ENCODE measurements around the gene ANKRD12. TPM values are rescaled to one million over a fixed set of nuclear protein-coding genes. Genes with fewer than 3 reads are reported as not detected.

The ANKRD12 gene
- polyA plus RNA-seq, 1 donor from 2014 or later, result 32.3 TPM

DNA sequence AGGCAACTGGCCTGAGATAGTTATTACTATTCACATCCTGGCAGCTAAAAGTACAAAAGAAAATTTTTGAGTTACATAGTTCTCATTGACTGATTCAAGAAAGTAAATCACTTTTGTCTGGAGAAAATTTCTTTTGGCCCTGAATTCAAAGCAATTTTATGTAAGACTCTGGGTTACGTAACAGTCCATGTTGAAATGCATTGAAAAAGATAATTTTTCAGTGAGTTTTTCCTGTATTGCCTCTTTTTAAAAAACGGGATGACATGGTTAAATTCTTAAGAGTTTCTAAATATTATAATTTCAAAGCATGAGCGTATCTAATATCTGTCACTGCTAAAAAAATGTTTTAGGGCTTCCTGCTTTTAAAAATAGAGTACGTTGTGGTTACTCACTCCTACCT, 72.7 kb downstream of the ANKRD12 start:
- Histone ChIP-seq H3K9me2 (ENCODE audit: insufficient read depth, low read length) (no peaks in the 10 kb centered on the region), H3K36me3 (ENCODE audit: insufficient read depth, low read length) (peaks cover 5% of the 10 kb centered on the region), H3K27ac (ENCODE audit: low read length) (no peak overlapping the region), H2AFZ (ENCODE audit: low read depth, low read length) (no peak overlapping the region), H4K20me1 (ENCODE audit: insufficient read depth) (no peaks in the 10 kb centered on the region), H3K4me3 (ENCODE audit: low read length) (no peak overlapping the region), H3K9me3 (ENCODE audit: low read length) (no peaks in the 10 kb centered on the region), H3K9ac (ENCODE audit: low read length) (no peak overlapping the region), H3K27me3 (ENCODE audit: insufficient read depth, low read depth, low read length) (no peaks in the 10 kb centered on the region), H3F3A (ENCODE audit: insufficient read depth, low read length, poor library complexity, severe bottlenecking) (no peaks in the 10 kb centered on the region), H3K79me2 (replicated peaks; ENCODE audit: insufficient read depth, low read length) (no peaks in the 10 kb centered on the region), H3K4me2 (ENCODE audit: low read length) (no peak overlapping the region)
- no peak for TF ChIP-seq SMC3 (conservative IDR thresholded peaks at IDR 0.05; ENCODE audit: poor library complexity)
- TF ChIP-seq EZH2 (IDR thresholded peaks at IDR 0.05; ENCODE audit: borderline replicate concordance, insufficient read depth, low read length, poor library complexity, severe bottlenecking), result no peak
- TF ChIP-seq, protein P1, sequence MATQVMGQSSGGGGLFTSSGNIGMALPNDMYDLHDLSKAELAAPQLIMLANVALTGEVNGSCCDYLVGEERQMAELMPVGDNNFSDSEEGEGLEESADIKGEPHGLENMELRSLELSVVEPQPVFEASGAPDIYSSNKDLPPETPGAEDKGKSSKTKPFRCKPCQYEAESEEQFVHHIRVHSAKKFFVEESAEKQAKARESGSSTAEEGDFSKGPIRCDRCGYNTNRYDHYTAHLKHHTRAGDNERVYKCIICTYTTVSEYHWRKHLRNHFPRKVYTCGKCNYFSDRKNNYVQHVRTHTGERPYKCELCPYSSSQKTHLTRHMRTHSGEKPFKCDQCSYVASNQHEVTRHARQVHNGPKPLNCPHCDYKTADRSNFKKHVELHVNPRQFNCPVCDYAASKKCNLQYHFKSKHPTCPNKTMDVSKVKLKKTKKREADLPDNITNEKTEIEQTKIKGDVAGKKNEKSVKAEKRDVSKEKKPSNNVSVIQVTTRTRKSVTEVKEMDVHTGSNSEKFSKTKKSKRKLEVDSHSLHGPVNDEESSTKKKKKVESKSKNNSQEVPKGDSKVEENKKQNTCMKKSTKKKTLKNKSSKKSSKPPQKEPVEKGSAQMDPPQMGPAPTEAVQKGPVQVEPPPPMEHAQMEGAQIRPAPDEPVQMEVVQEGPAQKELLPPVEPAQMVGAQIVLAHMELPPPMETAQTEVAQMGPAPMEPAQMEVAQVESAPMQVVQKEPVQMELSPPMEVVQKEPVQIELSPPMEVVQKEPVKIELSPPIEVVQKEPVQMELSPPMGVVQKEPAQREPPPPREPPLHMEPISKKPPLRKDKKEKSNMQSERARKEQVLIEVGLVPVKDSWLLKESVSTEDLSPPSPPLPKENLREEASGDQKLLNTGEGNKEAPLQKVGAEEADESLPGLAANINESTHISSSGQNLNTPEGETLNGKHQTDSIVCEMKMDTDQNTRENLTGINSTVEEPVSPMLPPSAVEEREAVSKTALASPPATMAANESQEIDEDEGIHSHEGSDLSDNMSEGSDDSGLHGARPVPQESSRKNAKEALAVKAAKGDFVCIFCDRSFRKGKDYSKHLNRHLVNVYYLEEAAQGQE (IDR thresholded peaks at IDR 0.05; ENCODE audit: borderline replicate concordance), result no peak
- TF ChIP-seq MXI1 (conservative IDR thresholded peaks at IDR 0.05; ENCODE audit: poor library complexity, severe bottlenecking), result no peak
- no peak for TF ChIP-seq EP300 (conservative IDR thresholded peaks at IDR 0.05; ENCODE audit: poor library complexity, severe bottlenecking)
- no peak for TF ChIP-seq TAF1 (IDR thresholded peaks at IDR 0.05; ENCODE audit: low read depth)
- TF ChIP-seq RAD21 (conservative IDR thresholded peaks at IDR 0.05), result no peak
- TF ChIP-seq, protein P2, sequence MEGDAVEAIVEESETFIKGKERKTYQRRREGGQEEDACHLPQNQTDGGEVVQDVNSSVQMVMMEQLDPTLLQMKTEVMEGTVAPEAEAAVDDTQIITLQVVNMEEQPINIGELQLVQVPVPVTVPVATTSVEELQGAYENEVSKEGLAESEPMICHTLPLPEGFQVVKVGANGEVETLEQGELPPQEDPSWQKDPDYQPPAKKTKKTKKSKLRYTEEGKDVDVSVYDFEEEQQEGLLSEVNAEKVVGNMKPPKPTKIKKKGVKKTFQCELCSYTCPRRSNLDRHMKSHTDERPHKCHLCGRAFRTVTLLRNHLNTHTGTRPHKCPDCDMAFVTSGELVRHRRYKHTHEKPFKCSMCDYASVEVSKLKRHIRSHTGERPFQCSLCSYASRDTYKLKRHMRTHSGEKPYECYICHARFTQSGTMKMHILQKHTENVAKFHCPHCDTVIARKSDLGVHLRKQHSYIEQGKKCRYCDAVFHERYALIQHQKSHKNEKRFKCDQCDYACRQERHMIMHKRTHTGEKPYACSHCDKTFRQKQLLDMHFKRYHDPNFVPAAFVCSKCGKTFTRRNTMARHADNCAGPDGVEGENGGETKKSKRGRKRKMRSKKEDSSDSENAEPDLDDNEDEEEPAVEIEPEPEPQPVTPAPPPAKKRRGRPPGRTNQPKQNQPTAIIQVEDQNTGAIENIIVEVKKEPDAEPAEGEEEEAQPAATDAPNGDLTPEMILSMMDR (IDR thresholded peaks at IDR 0.05; ENCODE audit: poor library complexity, severe bottlenecking), result no peak
- no peak for TF ChIP-seq POLR2AphosphoS5 (IDR thresholded peaks at IDR 0.05)

DNA sequence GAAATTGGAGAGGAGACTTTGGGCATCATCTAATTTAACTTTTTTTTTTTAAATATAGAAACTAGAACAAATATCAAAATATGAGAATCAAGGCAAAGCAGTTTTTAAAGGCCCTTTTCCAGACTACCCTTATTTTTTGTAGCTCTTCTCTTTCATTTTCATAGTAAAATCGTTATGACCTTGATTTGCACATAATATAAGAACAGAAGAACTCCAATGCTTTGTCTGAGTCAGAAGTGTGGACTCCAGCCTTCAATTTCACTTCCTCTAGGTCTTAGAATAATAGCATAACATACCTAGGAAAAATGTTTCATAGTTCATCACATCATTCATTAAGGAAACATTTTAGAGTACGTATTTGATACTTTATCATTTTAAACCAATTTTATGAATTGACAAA, 74.4 kb downstream of the ANKRD12 start:
- Histone ChIP-seq H3F3A (ENCODE audit: insufficient read depth, low read length, poor library complexity, severe bottlenecking) (no peaks in the 10 kb centered on the region), H2AFZ (ENCODE audit: low read depth, low read length) (no peak overlapping the region), H3K4me3 (ENCODE audit: low read length) (no peak overlapping the region), H3K4me2 (ENCODE audit: low read length) (no peak overlapping the region), H3K9ac (ENCODE audit: low read length) (no peak overlapping the region), H3K79me2 (replicated peaks; ENCODE audit: insufficient read depth, low read length) (no peaks in the 10 kb centered on the region), H3K36me3 (ENCODE audit: insufficient read depth, low read length) (no peaks in the 10 kb centered on the region), H3K9me3 (ENCODE audit: low read length) (no peaks in the 10 kb centered on the region), H3K27me3 (ENCODE audit: insufficient read depth, low read depth, low read length) (no peaks in the 10 kb centered on the region), H3K27ac (ENCODE audit: low read length) (no peak overlapping the region), H3K9me2 (ENCODE audit: insufficient read depth, low read length) (no peaks in the 10 kb centered on the region), H4K20me1 (ENCODE audit: insufficient read depth) (no peaks in the 10 kb centered on the region)
- TF ChIP-seq RAD21 (conservative IDR thresholded peaks at IDR 0.05), result no peak
- TF ChIP-seq EP300 (conservative IDR thresholded peaks at IDR 0.05; ENCODE audit: poor library complexity, severe bottlenecking), result no peak
- TF ChIP-seq EZH2 (IDR thresholded peaks at IDR 0.05; ENCODE audit: borderline replicate concordance, insufficient read depth, low read length, poor library complexity, severe bottlenecking), result no peak
- TF ChIP-seq SMC3 (conservative IDR thresholded peaks at IDR 0.05; ENCODE audit: poor library complexity), result no peak
- no peak for TF ChIP-seq MXI1 (conservative IDR thresholded peaks at IDR 0.05; ENCODE audit: poor library complexity, severe bottlenecking)
- TF ChIP-seq TAF1 (IDR thresholded peaks at IDR 0.05; ENCODE audit: low read depth), result no peak
- TF ChIP-seq, protein P2 (IDR thresholded peaks at IDR 0.05; ENCODE audit: poor library complexity, severe bottlenecking), result no peak
- TF ChIP-seq, protein P1 (IDR thresholded peaks at IDR 0.05; ENCODE audit: borderline replicate concordance), result no peak
- no peak for TF ChIP-seq POLR2AphosphoS5 (IDR thresholded peaks at IDR 0.05)

All from neural cell (in vitro differentiated cells).